HK-2 (cell line): Measurements from ENCODE around the gene FILIP1.
A peak's percentile ranks its signal among the peaks of the same experiment; 100 is the strongest.

Experiments used
- DNase-seq: peaks from one replicate; pipeline ENCODE4 v3.0.0-alpha.2; 2018; ENCODE audit not compliant: unreplicated experiment

The FILIP1 gene

DNA sequence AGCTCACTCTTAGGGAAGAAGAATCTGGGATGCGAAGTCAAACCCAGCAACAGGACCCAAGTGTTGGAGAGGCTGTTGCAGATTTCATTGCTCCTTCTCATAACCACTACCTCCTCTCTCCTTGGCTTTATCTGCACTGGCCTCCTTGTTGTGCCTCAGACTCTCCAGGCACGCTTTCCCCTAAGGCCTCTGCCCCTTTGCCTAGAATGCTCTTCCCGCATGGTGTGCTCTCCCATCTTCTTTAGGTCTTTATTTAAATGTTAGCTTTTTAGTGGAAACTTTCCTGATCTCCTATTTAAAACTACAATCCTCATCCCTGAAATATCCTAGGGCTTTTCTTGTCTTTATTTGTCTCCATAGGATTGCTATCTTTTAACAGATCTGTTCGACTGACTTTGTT lies 114.1 kb downstream of the FILIP1 start:
- no peak for DNase-seq

DNA sequence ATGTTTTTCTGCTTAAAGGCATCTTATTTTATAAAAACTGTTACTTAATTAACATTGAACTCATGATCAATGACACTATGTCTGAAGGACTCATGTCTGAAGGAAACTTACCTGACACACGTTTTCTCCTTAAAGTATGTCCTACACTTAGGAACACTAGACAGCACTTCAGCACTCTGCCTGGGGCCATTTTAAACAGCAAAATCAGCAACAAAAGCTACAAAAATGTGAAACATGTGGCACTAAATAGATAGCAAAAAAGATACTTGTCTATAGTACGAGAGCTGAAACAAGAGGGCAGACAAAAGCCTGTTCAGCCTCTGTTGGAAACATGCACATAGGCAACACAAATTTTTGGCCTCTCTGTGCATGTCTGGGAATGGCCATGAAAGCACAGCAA lies 115.5 kb downstream of the FILIP1 start:
- DNase-seq, result no peak

DNA sequence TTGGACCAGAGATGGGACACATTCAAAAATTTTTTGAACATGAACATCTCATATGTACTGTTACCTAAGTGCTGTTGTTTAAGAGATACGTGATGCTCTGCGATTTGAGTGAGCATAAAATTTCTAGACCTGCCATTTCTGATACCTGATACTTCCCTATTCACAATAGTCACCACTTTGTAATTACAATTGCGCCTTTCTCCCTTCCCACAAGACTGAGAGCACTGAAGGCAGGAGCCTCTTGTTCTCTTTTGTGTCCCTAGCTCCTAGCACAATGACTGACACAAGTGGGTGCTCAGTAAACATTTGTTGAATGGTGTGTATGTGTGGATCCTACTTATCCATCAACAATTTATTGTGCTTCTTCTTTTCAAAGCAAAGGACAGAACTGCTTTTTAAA lies 116.2 kb downstream of the FILIP1 start:
- DNase-seq, result no peak

GRCh38 chr6:75376347-75377024 lies 117.1 kb downstream of the FILIP1 start:
- DNase-seq, result no peak

DNA sequence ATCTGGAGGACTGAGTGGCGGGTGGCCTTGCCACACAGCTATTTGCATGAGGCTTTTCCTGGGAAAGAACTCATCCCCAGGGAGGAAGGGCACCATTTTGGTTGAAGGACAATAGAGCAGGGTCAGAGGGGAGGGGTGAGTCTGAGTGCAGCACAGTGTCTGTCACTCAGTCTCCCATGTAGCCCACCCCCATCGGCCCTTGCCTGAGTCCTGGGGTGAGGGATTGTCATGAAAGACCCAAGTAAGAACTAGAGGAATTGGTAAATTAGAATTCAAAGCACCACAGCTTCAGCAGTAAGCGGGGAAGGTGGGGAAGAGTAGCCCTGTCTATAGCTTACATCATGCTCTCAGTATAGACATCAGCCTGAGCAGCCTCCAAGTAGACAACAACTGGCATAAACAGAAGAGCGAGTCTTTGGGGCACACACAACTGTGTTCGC lies 118.6 kb downstream of the FILIP1 start:
- no peak for DNase-seq

GRCh38 chr6:75372884-75373283 lies 120.7 kb downstream of the FILIP1 start:
- DNase-seq, result no peak

DNA sequence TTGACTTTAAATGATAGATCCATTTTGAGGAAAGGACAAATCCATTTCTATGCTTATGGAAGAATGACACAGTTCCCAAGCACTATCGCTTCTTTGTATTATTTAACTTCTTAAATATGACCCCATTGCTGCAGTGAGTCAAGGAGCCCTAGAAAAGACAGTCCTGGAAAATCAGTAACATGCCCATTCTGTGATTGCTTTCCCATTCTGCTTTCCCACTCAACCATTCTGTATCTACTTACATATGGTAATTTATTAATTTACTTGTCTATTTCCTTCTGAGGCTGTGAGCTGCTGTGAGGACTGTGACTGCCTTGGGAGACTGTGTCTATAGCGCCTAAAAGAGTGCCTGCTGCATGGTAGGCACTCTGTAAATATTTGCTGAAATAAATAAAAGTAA lies 123.6 kb downstream of the FILIP1 start:
- no peak for DNase-seq

- no peak for DNase-seq
Measured at GRCh38 chr6:75368864-75369402, 124.7 kb downstream of the FILIP1 start.

DNA sequence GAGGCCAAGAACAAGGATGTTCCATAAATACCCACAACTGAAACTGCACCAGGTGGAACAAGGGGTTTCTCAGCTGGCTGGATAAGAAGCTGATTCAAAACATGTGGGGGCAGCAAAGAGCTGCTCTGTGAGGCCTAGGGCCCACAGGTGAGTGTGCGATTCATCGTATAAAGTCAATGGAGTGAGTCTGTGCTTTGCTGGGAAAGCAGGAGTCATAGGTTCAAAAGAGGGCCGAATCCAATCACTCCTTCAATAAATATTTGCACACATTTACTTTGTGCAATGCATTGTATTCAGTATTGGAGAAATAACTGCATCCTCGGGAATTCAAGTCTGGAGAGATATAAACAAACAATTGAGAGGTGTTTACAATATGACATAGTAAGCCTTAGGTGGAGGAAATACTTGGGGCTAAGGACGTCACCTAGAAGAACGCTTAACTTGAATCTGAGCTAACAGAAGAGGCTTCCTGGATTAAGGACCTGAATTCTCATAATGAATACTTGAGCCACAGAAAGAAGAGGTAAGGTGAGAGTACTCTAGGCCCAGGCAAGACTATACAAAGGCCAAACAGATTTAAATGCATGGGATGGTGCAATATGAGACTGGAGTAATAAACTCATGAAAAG lies 125.3 kb downstream of the FILIP1 start:
- peak; percentile 51 for DNase-seq

- DNase-seq, result no peak
Measured at GRCh38 chr6:75363304-75363703, 130.3 kb downstream of the FILIP1 start.

DNA sequence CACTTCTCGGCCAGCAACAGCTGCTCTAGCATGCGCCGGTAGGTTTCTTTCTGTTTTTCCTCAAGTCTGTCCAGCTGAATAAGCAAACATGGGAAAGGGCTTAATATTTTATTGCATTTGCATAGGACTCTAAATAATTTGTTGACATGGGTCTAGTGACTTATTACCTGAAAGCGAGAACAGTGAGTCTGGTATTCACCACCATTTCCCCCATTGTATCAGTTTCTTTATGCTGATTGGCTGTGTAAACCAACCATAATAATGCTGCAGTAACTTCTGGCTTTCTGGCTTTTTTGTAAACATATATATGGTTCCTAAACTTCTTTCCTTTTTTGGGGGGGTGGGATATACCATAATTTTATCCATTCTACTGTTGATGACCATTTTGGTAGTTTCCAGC lies 140.0 kb downstream of the FILIP1 start:
- no peak for DNase-seq

DNA sequence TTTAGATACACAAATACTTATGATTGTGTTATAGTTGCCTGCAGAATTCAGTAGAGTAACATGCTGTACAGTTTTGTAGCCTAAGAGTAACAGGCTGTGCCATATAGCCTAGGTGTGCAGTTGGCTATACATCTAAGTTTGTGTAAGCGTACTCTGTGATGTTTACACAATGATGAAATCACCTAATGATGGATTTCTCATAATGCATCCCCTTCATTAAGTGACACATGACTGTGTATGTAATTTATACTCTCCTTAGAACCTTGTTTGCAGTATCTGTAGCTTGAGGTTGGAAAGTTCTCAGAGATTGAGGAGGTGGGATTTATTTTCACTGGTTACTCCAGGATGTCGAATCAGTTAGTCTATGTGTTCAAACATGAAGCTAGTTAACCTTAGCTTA lies 142.0 kb downstream of the FILIP1 start:
- no peak for DNase-seq

DNA sequence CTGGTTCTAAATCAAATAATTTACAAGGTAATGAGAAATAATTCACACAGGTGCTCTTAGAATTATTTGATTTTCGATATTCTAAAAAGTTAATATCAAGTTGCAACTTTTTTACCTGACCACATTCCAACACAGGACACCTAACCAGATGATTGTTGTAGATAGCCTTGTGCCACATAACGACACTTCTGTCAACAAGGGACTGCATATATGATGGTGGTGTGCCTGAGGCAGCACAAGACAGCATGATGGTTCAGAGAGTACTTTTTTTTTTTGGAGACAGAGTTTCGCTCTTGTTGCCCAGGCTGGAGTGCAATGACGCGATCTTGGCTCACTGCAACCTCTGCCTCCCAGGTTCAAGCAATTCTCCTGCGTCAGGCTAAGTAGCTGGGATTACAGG lies 142.8 kb downstream of the FILIP1 start:
- no peak for DNase-seq

GRCh38 chr6:75350156-75350555 lies 143.4 kb downstream of the FILIP1 start:
- DNase-seq, result no peak

DNA sequence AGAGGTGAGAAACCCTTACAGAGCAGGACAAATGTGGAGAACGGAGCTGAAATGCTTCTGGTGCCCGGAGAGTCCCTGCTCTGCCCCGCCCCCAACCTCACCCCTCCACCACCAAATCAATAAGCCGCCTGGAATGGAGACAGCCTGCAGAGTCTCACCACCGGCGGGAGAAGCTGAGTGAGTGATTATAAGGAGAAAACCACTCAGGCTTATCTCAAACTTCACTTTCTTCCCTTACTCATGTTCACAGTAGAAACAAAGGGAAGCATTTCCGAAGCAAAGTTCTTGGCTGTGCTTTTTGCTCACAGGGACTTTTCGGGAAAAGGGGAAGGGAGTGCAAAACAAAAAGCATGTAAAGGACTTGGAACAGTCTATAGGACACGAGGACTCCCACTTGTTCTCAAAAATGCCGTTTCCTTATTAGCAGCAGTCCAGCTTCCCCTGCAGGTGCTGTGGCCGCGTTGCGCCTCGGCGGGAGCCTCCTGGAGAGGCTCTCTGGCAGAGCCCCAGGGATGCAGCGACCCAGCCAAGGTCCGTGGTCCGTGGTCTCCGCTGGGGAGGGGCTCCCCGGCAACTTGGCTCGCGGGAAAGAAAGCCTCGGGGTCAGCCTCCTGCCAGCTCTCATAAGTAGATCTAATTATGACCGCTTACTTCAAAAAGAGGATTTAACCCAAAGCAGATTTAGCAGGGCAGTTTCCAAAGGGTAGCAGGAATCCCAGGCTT lies 144.2 kb downstream of the FILIP1 start:
- peak; percentile 13 for DNase-seq

DNA sequence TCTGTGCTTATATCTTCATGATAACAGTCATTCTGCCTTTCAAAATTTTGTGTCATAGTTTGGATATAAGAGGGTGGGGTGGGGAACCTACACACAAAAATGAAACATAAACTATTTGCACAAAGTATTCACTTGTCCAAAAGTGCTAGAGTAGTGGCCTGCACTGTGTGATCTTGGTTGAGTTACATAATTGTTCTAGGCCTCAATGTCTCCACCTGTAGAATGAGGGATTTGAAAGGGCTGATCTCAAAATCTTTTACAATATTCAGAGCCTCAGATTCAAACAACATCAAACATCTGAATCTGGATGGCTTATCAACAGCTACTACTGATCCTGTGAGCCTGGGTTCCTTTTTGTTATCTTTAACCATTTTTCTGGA lies 144.7 kb downstream of the FILIP1 start:
- no peak for DNase-seq

DNA sequence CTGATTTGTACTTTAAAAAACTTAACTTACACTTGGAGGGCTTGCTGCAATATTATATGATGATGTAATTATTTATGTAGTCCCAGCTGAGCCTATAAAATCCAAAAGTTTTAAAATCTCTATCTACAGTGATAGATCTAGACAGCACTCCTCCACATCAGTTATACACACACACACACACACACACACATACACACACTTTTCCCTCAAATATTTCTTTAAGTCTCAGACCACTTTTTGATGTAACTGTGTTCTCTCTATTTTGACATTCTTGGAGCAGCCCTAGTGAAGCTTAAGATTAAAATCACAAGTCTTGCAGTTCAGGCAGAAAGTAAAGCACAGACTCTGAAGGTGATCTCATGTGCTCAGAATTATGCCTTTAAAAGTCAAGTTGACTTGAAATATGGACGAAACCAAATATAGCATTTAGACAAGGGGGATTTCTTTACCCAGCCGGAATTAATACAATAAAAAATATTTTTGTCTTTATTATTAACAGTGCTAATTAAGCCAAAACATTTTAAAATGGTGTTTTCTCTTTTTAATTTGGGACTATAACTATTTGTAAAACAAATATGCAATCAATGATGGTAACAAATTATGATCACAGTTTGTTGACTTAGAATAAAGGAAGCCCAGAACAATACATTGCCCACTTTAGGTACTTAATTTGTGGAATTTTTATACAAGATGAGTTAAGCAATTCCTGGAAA lies 145.5 kb downstream of the FILIP1 start:
- no peak for DNase-seq

DNA sequence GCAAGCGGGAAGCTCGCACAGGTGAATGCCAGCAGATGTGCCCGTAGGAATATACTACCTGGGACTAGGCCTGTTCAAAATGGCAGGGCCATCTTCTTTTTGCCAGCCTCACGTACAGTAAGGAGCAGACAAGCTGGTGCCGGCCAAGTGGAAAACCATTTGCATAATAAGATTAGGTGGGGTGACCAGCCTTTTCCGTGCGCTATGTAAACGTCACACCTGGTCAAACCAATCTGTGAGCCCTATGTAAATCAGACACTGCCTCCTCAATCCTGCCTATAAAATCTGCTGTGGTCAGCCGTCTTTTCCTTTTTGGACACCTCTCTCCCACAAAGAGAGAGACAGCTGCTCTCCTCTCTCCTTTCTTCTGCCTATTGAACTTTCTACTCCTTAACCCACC lies 148.2 kb downstream of the FILIP1 start:
- no peak for DNase-seq

DNA sequence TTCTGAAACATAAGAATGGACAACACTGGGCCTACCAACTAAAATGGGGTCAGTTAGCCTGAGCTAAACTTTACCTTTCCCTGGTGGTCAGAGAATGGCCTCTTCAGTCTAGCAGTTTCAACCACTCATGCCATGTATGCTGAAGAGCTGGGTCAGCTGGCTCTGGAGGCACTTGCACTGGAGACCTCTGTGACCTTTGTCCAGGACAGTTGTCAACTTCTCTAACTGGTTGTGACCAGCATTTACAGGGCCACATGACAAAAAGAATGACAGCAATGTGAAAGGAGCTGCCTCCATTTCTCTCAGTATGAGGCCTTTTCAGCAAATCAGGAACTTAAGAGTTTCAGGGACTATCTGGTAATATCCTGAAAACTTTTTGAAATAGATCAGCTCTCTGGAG lies 149.1 kb downstream of the FILIP1 start:
- DNase-seq, result no peak

GRCh38 chr6:75344021-75344420 lies 149.6 kb downstream of the FILIP1 start:
- DNase-seq, result no peak

GRCh38 chr6:75337835-75338580 lies 155.6 kb downstream of the FILIP1 start:
- DNase-seq, result no peak
